Measurements from ENCODE around the gene PSMD2.

The PSMD2 gene

GRCh38 chr3:184341925-184342324 lies 42.9 kb downstream of the PSMD2 start:
- no peak for DNase-seq

GRCh38 chr3:184343200-184343876 lies 44.3 kb downstream of the PSMD2 start:
- DNase-seq = no peak

- DNase-seq = no peak
Observed at GRCh38 chr3:184344579-184345316, 45.7 kb downstream of the PSMD2 start.

GRCh38 chr3:184345317-184346144 lies 46.5 kb downstream of the PSMD2 start:
- peak; percentile 44 for DNase-seq

GRCh38 chr3:184346480-184347190 lies 47.6 kb downstream of the PSMD2 start:
- no peak for DNase-seq

- no peak for DNase-seq
Observed at GRCh38 chr3:184347321-184348056, 48.4 kb downstream of the PSMD2 start.

GRCh38 chr3:184348057-184348382 lies 49.0 kb downstream of the PSMD2 start:
- DNase-seq = no peak

- DNase-seq = no peak
Observed at GRCh38 chr3:184349563-184350470, 50.8 kb downstream of the PSMD2 start.

GRCh38 chr3:184350618-184351017 lies 51.6 kb downstream of the PSMD2 start:
- DNase-seq = no peak

- DNase-seq = no peak
Observed at GRCh38 chr3:184351511-184352148, 52.6 kb downstream of the PSMD2 start.

- DNase-seq = no peak
Observed at GRCh38 chr3:184352149-184352785, 53.2 kb downstream of the PSMD2 start.

- no peak for DNase-seq
Observed at GRCh38 chr3:184352897-184353545, 54.0 kb downstream of the PSMD2 start.

- no peak for DNase-seq
Observed at GRCh38 chr3:184353546-184353941, 54.5 kb downstream of the PSMD2 start.

GRCh38 chr3:184354121-184354728 lies 55.2 kb downstream of the PSMD2 start:
- peak; percentile 16 for DNase-seq

GRCh38 chr3:184354754-184355153 lies 55.7 kb downstream of the PSMD2 start:
- DNase-seq = no peak

- no peak for DNase-seq
Observed at GRCh38 chr3:184355261-184356040, 56.4 kb downstream of the PSMD2 start.

GRCh38 chr3:184357248-184358123 lies 58.4 kb downstream of the PSMD2 start:
- DNase-seq = no peak
